ENCODE data around the gene ADAD1. TPM values are rescaled to one million over a fixed set of nuclear protein-coding genes. Genes with fewer than 3 reads are reported as not detected.
A peak's percentile ranks its signal among the peaks of the same experiment; 100 is the strongest.

ADAD1 gene
- not detected for total RNA-seq
- long read RNA-seq, result 0 reads

DNA sequence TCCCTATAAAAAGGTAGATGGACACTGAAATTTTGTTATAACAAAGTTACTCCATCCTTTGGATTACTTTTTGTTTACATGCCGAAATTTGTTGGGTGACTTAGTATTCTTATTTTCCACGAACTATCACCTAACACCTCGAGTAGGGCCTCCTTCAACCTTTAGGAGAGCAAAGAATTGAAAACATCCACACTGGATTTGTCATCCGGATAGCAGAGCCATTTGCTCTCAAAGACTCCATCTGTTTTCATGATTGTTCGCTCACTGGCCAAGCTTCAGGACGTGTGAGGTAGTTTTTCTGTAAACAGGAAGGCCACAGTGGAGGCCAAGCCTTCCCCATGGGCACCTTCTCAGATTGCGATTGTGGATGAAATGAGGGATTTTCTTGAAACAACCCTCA lies at the start of gene ADAD1:
Gene ADAD1 (plus strand): TSS at position 301 of the 400 bp plus-strand sequence. CDS start 1,059 bp downstream, outside the sequence.
- H3K27ac ChIP-seq, result no peak within 1 kb of the TSS
- WGBS (ENCODE audit: insufficient coverage, low coverage, low lambda C conversion rate, missing lambda C conversion rate), result 67% methylated on average over 7 of the region's 7 CpGs
- H3K4me1 ChIP-seq, result no peaks in the 10 kb centered on the region
- H3K9me3 ChIP-seq, result no peaks in the 10 kb centered on the region
- intact Hi-C loops (cut with DNase I), result loop anchor here in 1 of 2 donors (10.0 kb wide), 1 partner anchor 464 kb away; no protein-coding TSS in a partner anchor
- no peak within 1 kb of the TSS for H3K4me3 ChIP-seq
- TF ChIP-seq POLR2A (IDR thresholded peaks at IDR 0.05), result no peak
- no peaks in the 10 kb centered on the region for H3K27me3 ChIP-seq
- no peak for DNase-seq
- no peak for ATAC-seq
- no peaks in the 10 kb centered on the region for H3K36me3 ChIP-seq

DNA sequence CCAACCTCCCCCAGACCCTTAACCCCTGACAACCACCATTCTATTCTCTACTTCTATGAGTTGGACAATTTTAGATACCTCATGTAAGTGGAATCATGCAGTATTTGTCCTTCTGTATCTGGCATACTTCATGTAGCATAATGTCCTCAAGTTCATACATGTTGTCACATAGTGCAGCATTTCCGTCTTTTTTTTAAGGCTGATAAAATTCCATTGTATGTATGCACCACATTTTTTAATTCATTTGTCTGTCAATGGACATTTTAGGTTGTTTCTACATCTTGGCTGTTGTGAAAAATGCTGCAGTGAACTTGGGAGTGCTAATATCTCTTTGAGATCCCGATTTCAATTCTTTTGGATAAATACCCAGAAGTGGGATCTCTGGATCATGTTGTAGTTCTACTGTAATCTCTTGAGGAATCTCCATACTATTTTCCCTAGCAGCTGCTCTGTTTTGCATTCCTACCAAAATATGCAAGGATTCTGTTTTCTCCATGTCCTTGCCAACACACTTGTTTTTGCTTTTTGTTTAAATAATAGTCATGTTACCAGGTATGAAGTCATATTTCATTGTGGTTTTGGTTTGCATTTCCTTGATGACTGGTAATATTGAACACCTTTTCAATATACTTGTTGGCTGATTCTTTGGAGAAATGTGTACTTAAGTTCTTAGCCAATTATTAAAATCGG lies 48.8 kb upstream of the ADAD1 start:
- no peak for ATAC-seq
- 78% methylated on average over 3 of the region's 3 CpGs for WGBS (ENCODE audit: insufficient coverage, low coverage, low lambda C conversion rate, missing lambda C conversion rate)

DNA sequence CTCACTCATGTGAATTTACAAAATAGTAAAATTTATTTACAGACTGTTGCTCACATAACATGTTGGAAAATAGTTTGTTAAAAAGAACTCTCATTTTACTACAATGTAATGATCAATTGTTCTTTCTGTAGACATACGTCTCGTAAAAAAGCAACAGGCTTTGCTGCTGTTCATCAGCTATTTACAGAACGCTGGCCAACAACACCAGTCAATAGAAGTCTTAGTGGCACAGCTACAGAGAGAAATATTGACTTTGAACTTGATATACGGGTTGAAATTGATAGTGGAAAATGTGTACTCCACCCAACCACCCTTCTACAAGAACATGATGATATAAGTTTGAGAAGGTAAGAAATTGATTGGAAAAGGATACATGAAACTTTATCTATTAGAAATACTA lies 47.6 kb upstream of the ADAD1 start:
- Histone ChIP-seq H3K27me3 (no peaks in the 10 kb centered on the region), H3K9me3 (no peaks in the 10 kb centered on the region), H3K27ac (no peak overlapping the region), H3K4me1 (no peaks in the 10 kb centered on the region), H3K36me3 (peaks cover 0 to 27% (median 3%) of the 10 kb centered on the region in 4 donors), H3K4me3 (no peak overlapping the region)
- intact Hi-C loops (cut with DNase I), result no loop called here
- ATAC-seq (peak; percentile 40 to 76 (median 60)), DNase-seq (no peak)
- 37% methylated on average over 4 of the region's 4 CpGs for WGBS (ENCODE audit: insufficient coverage, low coverage, low lambda C conversion rate, missing lambda C conversion rate)
- no peak for TF ChIP-seq POLR2A (IDR thresholded peaks at IDR 0.05)
- TF ChIP-seq, protein P1, sequence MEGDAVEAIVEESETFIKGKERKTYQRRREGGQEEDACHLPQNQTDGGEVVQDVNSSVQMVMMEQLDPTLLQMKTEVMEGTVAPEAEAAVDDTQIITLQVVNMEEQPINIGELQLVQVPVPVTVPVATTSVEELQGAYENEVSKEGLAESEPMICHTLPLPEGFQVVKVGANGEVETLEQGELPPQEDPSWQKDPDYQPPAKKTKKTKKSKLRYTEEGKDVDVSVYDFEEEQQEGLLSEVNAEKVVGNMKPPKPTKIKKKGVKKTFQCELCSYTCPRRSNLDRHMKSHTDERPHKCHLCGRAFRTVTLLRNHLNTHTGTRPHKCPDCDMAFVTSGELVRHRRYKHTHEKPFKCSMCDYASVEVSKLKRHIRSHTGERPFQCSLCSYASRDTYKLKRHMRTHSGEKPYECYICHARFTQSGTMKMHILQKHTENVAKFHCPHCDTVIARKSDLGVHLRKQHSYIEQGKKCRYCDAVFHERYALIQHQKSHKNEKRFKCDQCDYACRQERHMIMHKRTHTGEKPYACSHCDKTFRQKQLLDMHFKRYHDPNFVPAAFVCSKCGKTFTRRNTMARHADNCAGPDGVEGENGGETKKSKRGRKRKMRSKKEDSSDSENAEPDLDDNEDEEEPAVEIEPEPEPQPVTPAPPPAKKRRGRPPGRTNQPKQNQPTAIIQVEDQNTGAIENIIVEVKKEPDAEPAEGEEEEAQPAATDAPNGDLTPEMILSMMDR (IDR thresholded peaks at IDR 0.05), result no peak

More for the DNA sequence above, 48.8 kb upstream of the ADAD1 start:
- Histone ChIP-seq H3K36me3 (peaks cover 0 to 24% (median under 1%) of the 10 kb centered on the region in 4 donors), H3K27ac (no peak overlapping the region), H3K4me3 (no peak overlapping the region), H3K27me3 (no peaks in the 10 kb centered on the region), H3K4me1 (no peaks in the 10 kb centered on the region), H3K9me3 (no peaks in the 10 kb centered on the region)
- intact Hi-C loops (cut with DNase I), result no loop called here
- TF ChIP-seq POLR2A (IDR thresholded peaks at IDR 0.05), result no peak
- TF ChIP-seq, protein P1 (IDR thresholded peaks at IDR 0.05), result no peak
- no peak for DNase-seq

DNA sequence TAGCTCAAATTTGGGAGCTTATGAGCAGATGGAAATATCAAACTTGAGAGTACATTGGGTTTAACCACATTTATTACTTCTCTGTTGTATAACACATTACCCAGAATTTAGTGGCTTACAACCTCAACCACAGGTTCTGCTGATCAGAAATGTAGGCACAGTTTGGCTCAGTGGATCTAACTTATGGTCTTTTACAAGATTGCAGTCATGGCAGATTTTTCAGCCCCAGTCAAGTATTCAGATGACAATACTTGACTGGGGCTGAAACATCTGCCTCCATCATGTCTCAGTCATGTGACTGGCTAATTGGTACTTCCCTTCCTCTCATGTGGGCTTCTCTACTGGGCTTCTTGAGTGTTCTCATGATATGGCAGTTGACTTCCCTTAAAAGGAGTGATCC lies 44.0 kb upstream of the ADAD1 start:
- no peaks in the 10 kb centered on the region for H3K4me1 ChIP-seq
- no peak overlapping the region for H3K27ac ChIP-seq
- DNase-seq (no peak), ATAC-seq (no peak)
- H3K36me3 ChIP-seq, result peaks cover 0 to 24% (median 3%) of the 10 kb centered on the region in 4 donors
- H3K4me3 ChIP-seq, result no peak overlapping the region
- H3K9me3 ChIP-seq, result no peaks in the 10 kb centered on the region
- no peaks in the 10 kb centered on the region for H3K27me3 ChIP-seq
- no peak for TF ChIP-seq POLR2A (IDR thresholded peaks at IDR 0.05)
- TF ChIP-seq, protein P1 (IDR thresholded peaks at IDR 0.05), result no peak
- intact Hi-C loops (cut with DNase I), result no loop called here

DNA sequence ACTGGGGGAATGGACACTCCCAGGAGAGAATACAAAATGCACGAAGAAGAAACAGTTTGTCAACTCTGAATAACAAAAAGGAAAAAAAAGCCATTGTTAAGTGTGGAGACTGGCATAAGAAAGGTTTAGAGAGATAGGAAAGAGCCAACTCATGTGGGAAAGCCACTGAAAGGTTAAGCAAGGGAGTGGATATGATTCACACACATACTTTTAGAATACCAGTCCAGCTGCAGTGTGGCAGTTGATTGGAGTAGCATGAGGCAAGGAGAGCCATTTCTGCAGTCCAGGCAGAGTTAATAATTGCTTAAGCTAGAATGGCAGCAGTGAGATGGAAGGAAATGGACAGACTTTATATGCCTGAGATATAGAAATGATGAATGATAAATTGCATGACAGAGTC lies 36.9 kb upstream of the ADAD1 start:
- Histone ChIP-seq H3K27me3 (no peaks in the 10 kb centered on the region), H3K4me3 (no peak overlapping the region), H3K27ac (no peak overlapping the region), H3K9me3 (no peaks in the 10 kb centered on the region), H3K4me1 (no peaks in the 10 kb centered on the region), H3K36me3 (peaks cover 0 to 6% (median 0%) of the 10 kb centered on the region in 4 donors)
- DNase-seq, result no peak
- no peak for ATAC-seq
- 100% methylated on average over 1 of the region's 1 CpG for WGBS (ENCODE audit: insufficient coverage, low coverage, low lambda C conversion rate, missing lambda C conversion rate)
- intact Hi-C loops (cut with DNase I), result no loop called here
- TF ChIP-seq POLR2A (IDR thresholded peaks at IDR 0.05), result no peak
- TF ChIP-seq, protein P1 (IDR thresholded peaks at IDR 0.05), result no peak
